ENCODE measurements around the gene CBLN2.

The CBLN2 gene

GRCh38 chr18:72504866-72505265 lies 39.3 kb downstream of the CBLN2 start:
- TF ChIP-seq, protein P1, sequence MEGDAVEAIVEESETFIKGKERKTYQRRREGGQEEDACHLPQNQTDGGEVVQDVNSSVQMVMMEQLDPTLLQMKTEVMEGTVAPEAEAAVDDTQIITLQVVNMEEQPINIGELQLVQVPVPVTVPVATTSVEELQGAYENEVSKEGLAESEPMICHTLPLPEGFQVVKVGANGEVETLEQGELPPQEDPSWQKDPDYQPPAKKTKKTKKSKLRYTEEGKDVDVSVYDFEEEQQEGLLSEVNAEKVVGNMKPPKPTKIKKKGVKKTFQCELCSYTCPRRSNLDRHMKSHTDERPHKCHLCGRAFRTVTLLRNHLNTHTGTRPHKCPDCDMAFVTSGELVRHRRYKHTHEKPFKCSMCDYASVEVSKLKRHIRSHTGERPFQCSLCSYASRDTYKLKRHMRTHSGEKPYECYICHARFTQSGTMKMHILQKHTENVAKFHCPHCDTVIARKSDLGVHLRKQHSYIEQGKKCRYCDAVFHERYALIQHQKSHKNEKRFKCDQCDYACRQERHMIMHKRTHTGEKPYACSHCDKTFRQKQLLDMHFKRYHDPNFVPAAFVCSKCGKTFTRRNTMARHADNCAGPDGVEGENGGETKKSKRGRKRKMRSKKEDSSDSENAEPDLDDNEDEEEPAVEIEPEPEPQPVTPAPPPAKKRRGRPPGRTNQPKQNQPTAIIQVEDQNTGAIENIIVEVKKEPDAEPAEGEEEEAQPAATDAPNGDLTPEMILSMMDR (IDR thresholded peaks at IDR 0.05; ENCODE audit: insufficient read depth, low read depth, low read length, missing control alignments): no peak
- no peak overlapping the region for H3K4me3 ChIP-seq (ENCODE audit: low read length)
- no peak for DNase-seq (ENCODE audit: low read depth)

DNA sequence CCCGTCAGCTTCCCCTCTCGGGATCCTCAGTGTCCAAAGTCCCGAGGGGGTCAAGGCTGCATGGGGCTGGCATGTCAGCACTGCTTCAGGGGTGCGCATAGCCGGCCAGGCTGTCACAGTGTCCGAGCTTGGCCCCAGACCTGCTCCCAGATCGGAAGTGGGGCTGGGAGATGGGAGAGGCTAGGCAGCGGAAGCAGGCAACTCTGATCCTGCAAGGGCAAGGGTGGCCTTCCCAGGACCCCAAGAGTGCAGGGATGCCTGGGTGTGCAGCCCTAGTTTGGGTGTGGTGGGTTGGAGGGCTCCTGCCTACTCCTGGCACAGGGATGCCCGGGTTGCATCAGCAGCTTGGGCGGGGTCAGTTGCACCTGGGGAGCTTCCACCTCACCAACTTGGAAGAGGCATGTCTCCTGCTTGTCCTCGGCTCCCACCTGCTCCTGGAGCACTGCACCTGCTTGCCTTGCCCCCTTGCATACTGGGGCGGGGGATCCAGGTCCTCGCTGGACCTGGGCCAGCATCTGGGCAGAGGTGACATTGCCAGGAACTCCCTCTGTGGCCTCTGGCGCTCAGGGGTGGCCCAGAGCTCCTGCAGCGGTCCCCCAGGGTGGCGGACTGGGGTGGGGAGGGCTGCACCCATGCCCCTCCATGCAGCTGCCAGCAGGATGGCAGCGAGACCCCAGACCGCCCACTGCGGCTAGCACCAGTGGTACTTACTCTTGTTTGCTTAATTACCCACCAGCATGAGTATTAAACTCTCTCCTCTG lies 41.3 kb downstream of the CBLN2 start:
- H3K4me3 ChIP-seq (ENCODE audit: low read length): no peak overlapping the region
- TF ChIP-seq, protein P1 (IDR thresholded peaks at IDR 0.05; ENCODE audit: insufficient read depth, low read depth, low read length, missing control alignments): no peak
- no peak for DNase-seq (ENCODE audit: low read depth)

DNA sequence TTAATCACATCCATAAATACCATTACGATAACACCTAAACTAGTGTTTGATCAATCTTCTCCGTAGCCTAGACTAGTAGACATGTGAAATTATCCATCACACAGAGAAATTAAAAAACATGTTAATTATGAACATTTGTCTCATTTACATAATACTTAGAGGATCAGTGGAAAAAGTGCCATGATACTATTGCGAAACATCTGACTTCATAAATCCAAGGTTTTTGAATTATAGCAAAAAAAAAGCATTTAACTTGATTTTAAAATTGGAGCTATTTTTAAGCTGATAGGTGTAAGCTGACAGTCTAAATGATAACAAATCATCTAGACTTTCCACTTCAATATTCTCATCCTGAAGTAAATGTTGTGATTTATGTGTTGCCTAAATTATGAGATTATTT lies 51.6 kb downstream of the CBLN2 start:
- DNase-seq (ENCODE audit: low read depth): no peak
- TF ChIP-seq, protein P1 (IDR thresholded peaks at IDR 0.05; ENCODE audit: insufficient read depth, low read depth, low read length, missing control alignments): no peak
- no peak overlapping the region for H3K4me3 ChIP-seq (ENCODE audit: low read length)

Measured in epithelial cell of esophagus (primary cell).